HFFc6 (cell line): ENCODE data around the gene PSPC1. TPM values are rescaled to one million over a fixed set of nuclear protein-coding genes. Genes with fewer than 3 reads are reported as not detected.

Experiments
- DNase-seq: peaks from one replicate; pipeline ENCODE4 v3.0.0-alpha.2; 2018
- H3K27ac Mint-ChIP-seq: 2 replicates; pipeline ENCODE4 v1.8.0; 2020; ENCODE audit warnings: mild to moderate bottlenecking, mixed read lengths
- H3K27me3 Mint-ChIP-seq: 2 replicates; pipeline ENCODE4 v1.8.0; 2021; ENCODE audit warnings: mild to moderate bottlenecking, moderate library complexity, mixed read lengths; ENCODE audit not compliant: insufficient read depth
- H3K36me3 Mint-ChIP-seq: 2 replicates; pipeline ENCODE4 v1.8.0; 2021; ENCODE audit warnings: low read depth, mixed read lengths
- H3K4me1 Mint-ChIP-seq: 2 replicates; pipeline ENCODE4 v1.8.0; 2020; ENCODE audit warnings: low read depth, mixed read lengths
- H3K4me3 Mint-ChIP-seq: 2 replicates; pipeline ENCODE4 v1.8.0; 2020; ENCODE audit warnings: mild to moderate bottlenecking, moderate library complexity, mixed read lengths
- H3K9me3 Mint-ChIP-seq: 2 replicates; pipeline ENCODE4 v1.8.0; 2020; ENCODE audit warnings: mild to moderate bottlenecking, mixed read lengths
- total RNA-seq, 6 experiments: library from RNA; stranded (reverse); fragmentation: NEBNext Ultra II Directional; extraction: Animal tissue kit (Norgen Biotek cat#: 25700); gene quantifications; 2 replicates in 1 of 6; 3 replicates in 5 of 6; pipeline ENCODE4 v1.2.3, GENCODE V29; 2021
- TF ChIP-seq, protein P1 (sequence below): fragments of 200-600 bp; sonication (generic); IDR thresholded peaks from 2 replicates; pipeline ENCODE4 v1.5.0; 2021; ENCODE audit warnings: antibody characterized with exemption, mild to moderate bottlenecking

Gene PSPC1
- total RNA-seq, 6 experiments from 2014 or later, result 35.7 to 41.0 (median 40.0) TPM

GRCh38 chr13:19672990-19673389, 109.8 kb downstream of the PSPC1 start:
- no peak overlapping the region for H3K4me3 Mint-ChIP-seq
- H3K9me3 Mint-ChIP-seq, result no peaks in the 10 kb centered on the region
- H3K27ac Mint-ChIP-seq, result no peak overlapping the region
- DNase-seq, result no peak
- peaks cover 49% of the 10 kb centered on the region for H3K36me3 Mint-ChIP-seq
- H3K4me1 Mint-ChIP-seq, result peaks cover 10% of the 10 kb centered on the region
- TF ChIP-seq, protein P1, sequence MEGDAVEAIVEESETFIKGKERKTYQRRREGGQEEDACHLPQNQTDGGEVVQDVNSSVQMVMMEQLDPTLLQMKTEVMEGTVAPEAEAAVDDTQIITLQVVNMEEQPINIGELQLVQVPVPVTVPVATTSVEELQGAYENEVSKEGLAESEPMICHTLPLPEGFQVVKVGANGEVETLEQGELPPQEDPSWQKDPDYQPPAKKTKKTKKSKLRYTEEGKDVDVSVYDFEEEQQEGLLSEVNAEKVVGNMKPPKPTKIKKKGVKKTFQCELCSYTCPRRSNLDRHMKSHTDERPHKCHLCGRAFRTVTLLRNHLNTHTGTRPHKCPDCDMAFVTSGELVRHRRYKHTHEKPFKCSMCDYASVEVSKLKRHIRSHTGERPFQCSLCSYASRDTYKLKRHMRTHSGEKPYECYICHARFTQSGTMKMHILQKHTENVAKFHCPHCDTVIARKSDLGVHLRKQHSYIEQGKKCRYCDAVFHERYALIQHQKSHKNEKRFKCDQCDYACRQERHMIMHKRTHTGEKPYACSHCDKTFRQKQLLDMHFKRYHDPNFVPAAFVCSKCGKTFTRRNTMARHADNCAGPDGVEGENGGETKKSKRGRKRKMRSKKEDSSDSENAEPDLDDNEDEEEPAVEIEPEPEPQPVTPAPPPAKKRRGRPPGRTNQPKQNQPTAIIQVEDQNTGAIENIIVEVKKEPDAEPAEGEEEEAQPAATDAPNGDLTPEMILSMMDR, result no peak
- peaks cover 3% of the 10 kb centered on the region for H3K27me3 Mint-ChIP-seq

GRCh38 chr13:19670147-19670546, 112.6 kb downstream of the PSPC1 start:
- no peaks in the 10 kb centered on the region for H3K9me3 Mint-ChIP-seq
- no peak overlapping the region for H3K27ac Mint-ChIP-seq
- TF ChIP-seq, protein P1, result no peak
- no peak for DNase-seq
- no peak overlapping the region for H3K4me3 Mint-ChIP-seq
- no peaks in the 10 kb centered on the region for H3K4me1 Mint-ChIP-seq
- H3K36me3 Mint-ChIP-seq, result peaks cover 41% of the 10 kb centered on the region
- peaks cover 4% of the 10 kb centered on the region for H3K27me3 Mint-ChIP-seq

- no peaks in the 10 kb centered on the region for H3K4me1 Mint-ChIP-seq
- DNase-seq, result no peak
- peaks cover 8% of the 10 kb centered on the region for H3K27me3 Mint-ChIP-seq
- H3K36me3 Mint-ChIP-seq, result peaks cover 43% of the 10 kb centered on the region
- H3K4me3 Mint-ChIP-seq, result no peak overlapping the region
- no peak overlapping the region for H3K27ac Mint-ChIP-seq
- no peaks in the 10 kb centered on the region for H3K9me3 Mint-ChIP-seq
- TF ChIP-seq, protein P1, result no peak
These were observed 114.0 kb downstream of the PSPC1 start for GRCh38 chr13:19668778-19669177.

- Mint-ChIP-seq H3K27ac (peak overlapping the region; percentile 26; the same call in 1 of the 2 replicates), H3K9me3 (no peaks in the 10 kb centered on the region), H3K4me1 (no peaks in the 10 kb centered on the region), H3K4me3 (no peak overlapping the region), H3K36me3 (peaks cover 42% of the 10 kb centered on the region), H3K27me3 (peaks cover 8% of the 10 kb centered on the region)
- TF ChIP-seq, protein P1, result no peak
- no peak for DNase-seq
These were observed 117.3 kb downstream of the PSPC1 start for GRCh38 chr13:19665427-19665859.

GRCh38 chr13:19664481-19665230, 118.1 kb downstream of the PSPC1 start:
- Mint-ChIP-seq H3K36me3 (peaks cover 42% of the 10 kb centered on the region), H3K9me3 (no peaks in the 10 kb centered on the region), H3K4me1 (no peaks in the 10 kb centered on the region), H3K4me3 (no peak overlapping the region), H3K27me3 (peaks cover 8% of the 10 kb centered on the region), H3K27ac (no peak overlapping the region)
- TF ChIP-seq, protein P1, result no peak
- DNase-seq, result no peak
